Omental fat pad (tissue), 4 donors: ENCODE measurements around the gene HOXB8. TPM values are rescaled to one million over a fixed set of nuclear protein-coding genes. Genes with fewer than 3 reads are reported as not detected.

Experiments
- ATAC-seq: fragments of 150-250 bp; one replicate; pipeline ENCODE4 v1.9.1; 2016; ENCODE audit warnings: mild to moderate bottlenecking, moderate library complexity; ENCODE audit not compliant: low FRiP score
- DNase-seq: peaks from one replicate; pipeline ENCODE4 v3.0.0-alpha.2; 2019; ENCODE audit warnings: low spot score
- total RNA-seq, 4 donors: library from RNA; depleted of rRNA; stranded (reverse); fragments of >200 nt; gene quantifications; one replicate each; pipeline ENCODE4 v1.1.0, GENCODE V29; 2016
- TF ChIP-seq, protein P1 (sequence below), 3 donors: fragments of 450-650 bp; IDR thresholded peaks; one replicate each; pipeline ENCODE4 v1.5.1; 2016 to 2017; ENCODE audit warnings: antibody characterized with exemption in 3 of 3, mild to moderate bottlenecking in 3 of 3, moderate library complexity in 2 of 3

Gene HOXB8
- total RNA-seq, 4 donors from 2014 or later, result 4.3 to 6.2 (median 5.0) TPM

GRCh38 chr17:48606892-48607614, 8.0 kb downstream of the HOXB8 start:
- TF ChIP-seq, protein P1, sequence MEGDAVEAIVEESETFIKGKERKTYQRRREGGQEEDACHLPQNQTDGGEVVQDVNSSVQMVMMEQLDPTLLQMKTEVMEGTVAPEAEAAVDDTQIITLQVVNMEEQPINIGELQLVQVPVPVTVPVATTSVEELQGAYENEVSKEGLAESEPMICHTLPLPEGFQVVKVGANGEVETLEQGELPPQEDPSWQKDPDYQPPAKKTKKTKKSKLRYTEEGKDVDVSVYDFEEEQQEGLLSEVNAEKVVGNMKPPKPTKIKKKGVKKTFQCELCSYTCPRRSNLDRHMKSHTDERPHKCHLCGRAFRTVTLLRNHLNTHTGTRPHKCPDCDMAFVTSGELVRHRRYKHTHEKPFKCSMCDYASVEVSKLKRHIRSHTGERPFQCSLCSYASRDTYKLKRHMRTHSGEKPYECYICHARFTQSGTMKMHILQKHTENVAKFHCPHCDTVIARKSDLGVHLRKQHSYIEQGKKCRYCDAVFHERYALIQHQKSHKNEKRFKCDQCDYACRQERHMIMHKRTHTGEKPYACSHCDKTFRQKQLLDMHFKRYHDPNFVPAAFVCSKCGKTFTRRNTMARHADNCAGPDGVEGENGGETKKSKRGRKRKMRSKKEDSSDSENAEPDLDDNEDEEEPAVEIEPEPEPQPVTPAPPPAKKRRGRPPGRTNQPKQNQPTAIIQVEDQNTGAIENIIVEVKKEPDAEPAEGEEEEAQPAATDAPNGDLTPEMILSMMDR (IDR thresholded peaks at IDR 0.05), result no peak
- ATAC-seq (no peak), DNase-seq (no peak)

DNA sequence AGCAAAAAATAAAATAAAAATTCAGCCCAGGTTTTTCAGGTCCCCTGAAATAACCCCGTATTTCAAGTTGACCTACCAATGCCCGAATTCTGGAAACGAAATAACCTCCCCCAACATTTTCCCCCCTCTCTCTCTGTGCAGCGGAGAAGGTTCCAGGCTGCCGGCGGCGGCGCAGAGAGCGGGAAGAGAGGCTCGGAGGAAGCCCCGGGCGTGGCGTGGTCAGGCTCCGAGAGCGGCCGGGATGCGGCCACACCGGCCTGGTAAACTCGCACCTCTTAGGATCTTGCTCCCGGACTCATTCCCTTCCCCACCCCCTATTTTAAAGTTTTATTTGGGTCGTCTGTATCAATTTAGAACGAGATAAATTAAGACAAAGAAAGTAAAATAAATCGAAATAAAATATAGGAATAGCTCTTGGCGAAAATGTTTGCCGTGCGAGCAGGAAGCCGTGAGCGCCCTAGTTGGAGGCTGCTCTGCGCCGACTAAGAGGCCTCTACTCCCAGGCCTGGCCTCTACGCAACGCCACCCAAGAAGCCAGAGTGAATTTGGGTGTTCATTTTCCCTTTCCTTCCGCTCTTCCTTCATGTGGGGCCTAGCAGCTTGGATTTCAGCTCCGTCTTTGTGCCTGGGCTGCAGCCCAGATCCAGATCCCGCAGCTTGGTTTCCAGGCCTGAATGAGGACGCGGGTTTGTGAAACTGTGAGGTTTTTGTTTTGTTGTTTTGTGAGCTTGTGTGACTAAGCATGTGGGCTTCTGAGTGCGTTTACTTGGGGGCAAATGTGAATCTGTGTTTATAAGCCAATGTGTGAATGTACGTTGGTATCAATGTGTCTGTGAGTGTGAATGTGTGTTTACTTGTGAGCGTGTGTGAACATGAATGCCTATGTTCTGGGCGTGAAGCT, 8.9 kb downstream of the HOXB8 start:
- DNase-seq (no peak), ATAC-seq (no peak)
- TF ChIP-seq, protein P1 (IDR thresholded peaks at IDR 0.05), result no peak

DNA sequence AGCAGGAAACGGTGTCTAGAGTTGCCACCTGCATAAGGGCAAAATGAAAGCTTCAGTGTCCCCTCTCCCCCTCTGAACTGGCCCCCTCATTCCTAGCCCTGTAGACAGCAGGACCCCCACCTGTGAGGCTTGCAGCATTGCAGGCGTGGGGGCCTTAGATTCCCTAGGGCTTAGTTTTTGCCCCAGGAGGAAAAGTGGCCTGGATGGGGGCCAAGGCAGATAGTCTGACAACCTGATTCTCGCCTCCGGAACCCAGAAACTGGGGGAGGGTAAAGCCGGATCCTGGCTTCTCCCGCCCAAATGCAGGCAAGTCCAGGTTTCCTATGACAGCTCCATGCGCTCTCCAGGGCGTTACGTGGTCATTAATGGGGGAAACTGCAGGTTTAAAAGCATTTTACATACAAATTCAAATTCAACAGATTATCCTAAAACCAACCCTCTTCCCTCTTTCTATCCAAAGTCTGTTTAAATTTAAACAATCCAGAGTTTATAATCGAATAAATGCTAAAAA, 9.6 kb downstream of the HOXB8 start:
- ATAC-seq, result no peak
- DNase-seq, result no peak
- TF ChIP-seq, protein P1 (IDR thresholded peaks at IDR 0.05), result no peak

DNA sequence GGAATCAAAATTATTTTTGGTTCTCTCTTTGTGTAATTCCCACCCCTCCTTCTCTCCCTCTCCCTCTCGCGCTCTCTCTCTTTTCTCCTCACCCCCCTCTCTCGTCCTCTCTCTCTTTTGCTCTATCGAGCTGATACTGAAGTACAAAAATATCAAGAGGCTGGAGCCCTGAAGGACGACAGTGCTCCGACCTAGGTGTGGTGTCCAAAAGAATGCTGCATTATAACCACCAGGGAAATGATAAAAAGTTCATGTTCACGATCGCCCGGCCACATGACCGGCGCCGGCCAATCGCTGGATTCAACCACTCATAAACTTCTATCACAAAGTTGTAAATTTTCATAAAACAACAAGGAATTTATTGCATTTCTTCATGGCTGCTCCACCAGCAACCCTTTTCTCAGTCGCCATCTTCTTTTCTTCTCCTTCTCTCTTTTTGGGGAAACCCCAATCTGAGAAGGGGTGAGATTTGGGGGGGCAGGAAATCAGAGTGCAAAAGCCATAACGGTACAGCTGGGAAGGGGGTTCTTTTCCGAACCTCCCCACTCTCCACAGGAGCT, 10.2 kb downstream of the HOXB8 start, which contains the start of gene HOXB6:
TSS of gene HOXB6 (minus strand) at position 217 of the 560 bp plus-strand sequence. CDS start 6,836 bp downstream, outside the sequence.
- TF ChIP-seq, protein P1 (IDR thresholded peaks at IDR 0.05), result no peak
- DNase-seq (no peak), ATAC-seq (peak; percentile 27)

- ATAC-seq, result peak; percentile 63
- TF ChIP-seq, protein P1 (IDR thresholded peaks at IDR 0.05), result no peak
- DNase-seq, result no peak
Measured at GRCh38 chr17:48603959-48604769, 10.9 kb downstream of the HOXB8 start.
